NK-92 treated with Interleukin-12 subunit alpha and Interleukin-12 subunit beta, amount 100 ng/mL, for 24 hours (cell line): ENCODE data around the gene FKBP5.
"Not testable (repeated sequence)": the region's sequence is repeated elsewhere in the genome, so short reads cannot be mapped to it uniquely, and the experiment has no call there.

Experiments
- DNase-seq: peaks from one replicate; lab custom pipeline; 2025; lab: John Stamatoyannopoulos, UW

The FKBP5 gene

GRCh38 chr6:35539223-35539622 is 149.5 kb downstream of the FKBP5 start:
- DNase-seq = no peak

- not testable (repeated sequence) for DNase-seq
Measured at GRCh38 chr6:35535847-35536246, 152.9 kb downstream of the FKBP5 start.

GRCh38 chr6:35534407-35535170 is 154.1 kb downstream of the FKBP5 start:
- DNase-seq = no peak

- DNase-seq = no peak
Measured at GRCh38 chr6:35533981-35534380, 154.7 kb downstream of the FKBP5 start.

GRCh38 chr6:35532126-35532525 is 156.6 kb downstream of the FKBP5 start:
- no peak for DNase-seq

GRCh38 chr6:35524380-35525020 is 164.2 kb downstream of the FKBP5 start:
- no peak for DNase-seq
